H9 (cell line): ENCODE data around the gene SURF4. TPM values are rescaled to one million over a fixed set of nuclear protein-coding genes. Genes with fewer than 3 reads are reported as not detected.
A peak's percentile ranks its signal among the peaks of the same experiment; 100 is the strongest.

Experiments used
- DNase-seq: peaks from one replicate; pipeline ENCODE4 v3.0.0-alpha.2; 2017
- H2AFZ ChIP-seq: one replicate; pipeline ENCODE4 v1.6.1; 2013; ENCODE audit warnings: mild to moderate bottlenecking, low read length, control low read depth, moderate library complexity
- H2AK5ac ChIP-seq: 2 replicates; pipeline ENCODE4 v1.6.1; 2013; ENCODE audit warnings: low read length, control low read depth, mixed read lengths; ENCODE audit not compliant: insufficient read length
- H2BK120ac ChIP-seq: one replicate; pipeline ENCODE4 v1.6.1; 2013; ENCODE audit warnings: low read depth, mild to moderate bottlenecking, low read length, control low read depth, inconsistent platforms; ENCODE audit not compliant: poor library complexity, severe bottlenecking
- H2BK12ac ChIP-seq: 2 replicates; pipeline ENCODE4 v1.6.1; 2013; ENCODE audit warnings: low read length, control low read depth, mixed read lengths, low read depth; ENCODE audit not compliant: insufficient read length
- H2BK15ac ChIP-seq: 2 replicates; pipeline ENCODE4 v1.6.1; 2013; ENCODE audit warnings: low read depth, low read length, control low read depth
- H2BK20ac ChIP-seq: one replicate; pipeline ENCODE4 v1.6.1; 2013; ENCODE audit warnings: low read depth, mild to moderate bottlenecking, low read length, control low read depth, inconsistent platforms; ENCODE audit not compliant: poor library complexity, severe bottlenecking
- H2BK5ac ChIP-seq: 2 replicates; pipeline ENCODE4 v1.6.1; 2013; ENCODE audit warnings: low read length, control low read depth, mixed read lengths; ENCODE audit not compliant: insufficient read length
- H3K14ac ChIP-seq: 2 replicates; pipeline ENCODE4 v1.6.1; 2013; ENCODE audit warnings: low read length, control low read depth; ENCODE audit not compliant: insufficient read depth
- H3K18ac ChIP-seq: 2 replicates; pipeline ENCODE4 v1.6.1; 2013; ENCODE audit warnings: low read depth, mild to moderate bottlenecking, mixed read lengths, low read length, control low read depth; ENCODE audit not compliant: insufficient read length
- H3K23ac ChIP-seq: 2 replicates; pipeline ENCODE4 v1.6.1; 2013; ENCODE audit warnings: low read length, control low read depth, mixed read lengths, low read depth; ENCODE audit not compliant: insufficient read length
- H3K23me2 ChIP-seq: 2 replicates; pipeline ENCODE4 v1.6.1; 2013; ENCODE audit warnings: low read depth, mild to moderate bottlenecking, mixed read lengths, low read length, control low read depth; ENCODE audit not compliant: insufficient read length, poor library complexity, severe bottlenecking
- H3K27ac ChIP-seq: 2 replicates; pipeline ENCODE4 v1.5.1; 2013; ENCODE audit warnings: low read length, control low read depth, mixed read lengths, low read depth; ENCODE audit not compliant: insufficient read length
- H3K27me3 ChIP-seq: 2 replicates; pipeline ENCODE4 v1.6.1; 2013; ENCODE audit warnings: low read length, control low read depth, inconsistent platforms; ENCODE audit not compliant: insufficient read depth
- H3K4ac ChIP-seq: 2 replicates; pipeline ENCODE4 v1.6.1; 2013; ENCODE audit warnings: low read depth, mild to moderate bottlenecking, control low read depth, inconsistent platforms, low read length, moderate library complexity
- H3K4me1 ChIP-seq: 2 replicates; pipeline ENCODE4 v1.6.1; 2013; ENCODE audit warnings: low read length, control low read depth, inconsistent platforms; ENCODE audit not compliant: insufficient read depth
- H3K4me2 ChIP-seq: 2 replicates; pipeline ENCODE4 v1.6.1; 2013; ENCODE audit warnings: low read length, control low read depth, mixed read lengths; ENCODE audit not compliant: insufficient read length, insufficient read depth
- H3K56ac ChIP-seq: 2 replicates; pipeline ENCODE4 v1.6.1; 2013; ENCODE audit warnings: low read depth, mild to moderate bottlenecking, mixed read lengths, low read length, control low read depth; ENCODE audit not compliant: insufficient read length
- H3K79me1 ChIP-seq: 2 replicates; pipeline ENCODE4 v1.6.1; 2013; ENCODE audit warnings: low read depth, mild to moderate bottlenecking, moderate library complexity, low read length, control low read depth, inconsistent platforms; ENCODE audit not compliant: insufficient read depth, poor library complexity, severe bottlenecking
- H3K79me2 ChIP-seq: 2 replicates; pipeline ENCODE4 v1.6.1; 2013; ENCODE audit warnings: low read length, control low read depth, inconsistent platforms; ENCODE audit not compliant: insufficient read depth
- H3K9ac ChIP-seq: 2 replicates; pipeline ENCODE4 v1.6.1; 2013; ENCODE audit warnings: low read length, control low read depth, mixed read lengths; ENCODE audit not compliant: insufficient read length; ENCODE audit errors: extremely low read depth
- H3K9me3 ChIP-seq: one replicate; pipeline ENCODE4 v1.6.1; 2013; ENCODE audit warnings: low read depth, low read length, inconsistent platforms; ENCODE audit not compliant: control insufficient read depth
- H3T11ph ChIP-seq: one replicate; pipeline ENCODE4 v1.6.1; 2013; ENCODE audit warnings: mild to moderate bottlenecking, low read length, control low read depth, inconsistent platforms
- H4K20me1 ChIP-seq: one replicate; pipeline ENCODE4 v1.6.1; 2013; ENCODE audit not compliant: control insufficient read depth, insufficient read length, insufficient read depth
- H4K5ac ChIP-seq: 2 replicates; pipeline ENCODE4 v1.6.1; 2013; ENCODE audit warnings: low read depth, mild to moderate bottlenecking, mixed read lengths, low read length, control low read depth; ENCODE audit not compliant: insufficient read length
- H4K8ac ChIP-seq: replicated peaks from 2 replicates; pipeline ENCODE4 v1.6.1; 2013; ENCODE audit warnings: low read length, control low read depth, mixed read lengths, low read depth; ENCODE audit not compliant: insufficient read length
- H4K91ac ChIP-seq: 2 replicates; pipeline ENCODE4 v1.6.1; 2013; ENCODE audit warnings: low read depth, mild to moderate bottlenecking, moderate library complexity, mixed read lengths, low read length, control low read depth; ENCODE audit not compliant: insufficient read length
- H3K27ac Mint-ChIP-seq, 3 experiments: 2 replicates in 2 of 3; 3 replicates in 1 of 3; pipeline ENCODE4 v1.8.0; 2020 to 2021; ENCODE audit warnings: mixed read lengths in 3 of 3, mild to moderate bottlenecking in 1 of 3, moderate library complexity in 1 of 3
- H3K27me3 Mint-ChIP-seq: 2 replicates; pipeline ENCODE4 v1.8.0; 2021; ENCODE audit warnings: low read depth, mild to moderate bottlenecking, moderate library complexity, mixed read lengths
- H3K36me3 Mint-ChIP-seq, 3 experiments: 2 replicates in 2 of 3; 3 replicates in 1 of 3; pipeline ENCODE4 v1.8.0; 2020 to 2021; ENCODE audit warnings: low read depth in 3 of 3, mixed read lengths in 3 of 3; ENCODE audit not compliant: insufficient read depth in 1 of 3
- H3K4me1 Mint-ChIP-seq, 2 experiments: 2 replicates each; pipeline ENCODE4 v1.8.0; 2020; ENCODE audit warnings: mixed read lengths in 2 of 2
- H3K4me3 Mint-ChIP-seq, 2 experiments: 2 replicates in 1 of 2; 3 replicates in 1 of 2; pipeline ENCODE4 v1.8.0; 2020 to 2021; ENCODE audit warnings: mild to moderate bottlenecking in 2 of 2, mixed read lengths in 2 of 2, moderate library complexity in 1 of 2
- H3K9me3 Mint-ChIP-seq, 2 experiments: 2 replicates in 1 of 2; 3 replicates in 1 of 2; pipeline ENCODE4 v1.8.0; 2020; ENCODE audit warnings: mild to moderate bottlenecking in 2 of 2, mixed read lengths in 2 of 2, moderate library complexity in 1 of 2
- WGBS: extraction: QIAGEN DNeasy Blood & Tissue Kit; methylation state at CpG from one replicate; pipeline ENCODE4 v1.1.7; 2013; ENCODE audit warnings: missing lambda C conversion rate, low lambda C conversion rate, mixed read lengths; ENCODE audit not compliant: insufficient read length; ENCODE audit errors: extremely low coverage; 5-methylcytosine and 5-hydroxymethylcytosine counted together
- total RNA-seq: library from RNA; stranded (reverse); gene quantifications from 2 replicates; pipeline ENCODE4 v1.2.1, GENCODE V29; 2021
- TF ChIP-seq, protein P1 (sequence below): fragments of 200-600 bp; sonication (generic); conservative IDR thresholded peaks from 3 replicates; pipeline ENCODE4 v1.8.0; 2021; ENCODE audit warnings: antibody characterized with exemption, mild to moderate bottlenecking

Gene SURF4
- total RNA-seq, 1 experiment from 2014 or later: 146 TPM

GRCh38 chr9:133371261-133371711 lies 4.6 kb downstream of the SURF4 start:
- no peaks in the 10 kb centered on the region for H3K4me1 ChIP-seq
- TF ChIP-seq, protein P1, sequence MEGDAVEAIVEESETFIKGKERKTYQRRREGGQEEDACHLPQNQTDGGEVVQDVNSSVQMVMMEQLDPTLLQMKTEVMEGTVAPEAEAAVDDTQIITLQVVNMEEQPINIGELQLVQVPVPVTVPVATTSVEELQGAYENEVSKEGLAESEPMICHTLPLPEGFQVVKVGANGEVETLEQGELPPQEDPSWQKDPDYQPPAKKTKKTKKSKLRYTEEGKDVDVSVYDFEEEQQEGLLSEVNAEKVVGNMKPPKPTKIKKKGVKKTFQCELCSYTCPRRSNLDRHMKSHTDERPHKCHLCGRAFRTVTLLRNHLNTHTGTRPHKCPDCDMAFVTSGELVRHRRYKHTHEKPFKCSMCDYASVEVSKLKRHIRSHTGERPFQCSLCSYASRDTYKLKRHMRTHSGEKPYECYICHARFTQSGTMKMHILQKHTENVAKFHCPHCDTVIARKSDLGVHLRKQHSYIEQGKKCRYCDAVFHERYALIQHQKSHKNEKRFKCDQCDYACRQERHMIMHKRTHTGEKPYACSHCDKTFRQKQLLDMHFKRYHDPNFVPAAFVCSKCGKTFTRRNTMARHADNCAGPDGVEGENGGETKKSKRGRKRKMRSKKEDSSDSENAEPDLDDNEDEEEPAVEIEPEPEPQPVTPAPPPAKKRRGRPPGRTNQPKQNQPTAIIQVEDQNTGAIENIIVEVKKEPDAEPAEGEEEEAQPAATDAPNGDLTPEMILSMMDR: no peak
- Mint-ChIP-seq H3K36me3 (peaks cover 22 to 67% (median 51%) of the 10 kb centered on the region in 3 experiments; a peak in 6 of 7 replicates), H3K27ac (peak overlapping the region in 1 of 3 experiments; percentile 16; a peak in 1 of 7 replicates), H3K9me3 (no peaks in the 10 kb centered on the region; a peak in 1 of 5 replicates), H3K27me3 (no peaks in the 10 kb centered on the region), H3K4me1 (peaks cover 11 to 13% of the 10 kb centered on the region in 2 experiments), H3K4me3 (no peak overlapping the region)
- H4K8ac ChIP-seq: no peak overlapping the region
- H3K14ac ChIP-seq: no peak overlapping the region
- H2BK15ac ChIP-seq: no peak overlapping the region
- H3K27me3 ChIP-seq: no peaks in the 10 kb centered on the region
- no peak for DNase-seq
- H3K56ac ChIP-seq: no peak overlapping the region
- H3K4me2 ChIP-seq: no peak overlapping the region
- peaks cover 62% of the 10 kb centered on the region; the same call in 1 of the 2 replicates for H3K79me2 ChIP-seq
- no peak overlapping the region for H2AK5ac ChIP-seq
- H3K9ac ChIP-seq: no peak overlapping the region
- H4K91ac ChIP-seq: no peak overlapping the region
- H2AFZ ChIP-seq: no peak overlapping the region
- H3K79me1 ChIP-seq: peaks cover 34% of the 10 kb centered on the region
- H3K23me2 ChIP-seq: peaks cover 6% of the 10 kb centered on the region
- no peak overlapping the region for H3K18ac ChIP-seq
- no peak overlapping the region for H3K4ac ChIP-seq
- no peaks in the 10 kb centered on the region for H3K9me3 ChIP-seq
- H2BK12ac ChIP-seq: no peak overlapping the region
- no peak overlapping the region for H3K23ac ChIP-seq
- no peak overlapping the region for H2BK120ac ChIP-seq
- H4K5ac ChIP-seq: no peak overlapping the region
- H3T11ph ChIP-seq: no peak overlapping the region
- no peaks in the 10 kb centered on the region for H4K20me1 ChIP-seq
- no peak overlapping the region for H3K27ac ChIP-seq
- no peak overlapping the region for H2BK20ac ChIP-seq
- no peak overlapping the region for H2BK5ac ChIP-seq
- no CpG with 5 or more reads among the region's 12 CpGs for WGBS
